Measurements from ENCODE around the gene COX6B2. TPM values are rescaled to one million over a fixed set of nuclear protein-coding genes. Genes with fewer than 3 reads are reported as not detected.
A peak's percentile ranks its signal among the peaks of the same experiment; 100 is the strongest.

Gene COX6B2
- total RNA-seq, 2 experiments from 2014 or later = not detected

DNA sequence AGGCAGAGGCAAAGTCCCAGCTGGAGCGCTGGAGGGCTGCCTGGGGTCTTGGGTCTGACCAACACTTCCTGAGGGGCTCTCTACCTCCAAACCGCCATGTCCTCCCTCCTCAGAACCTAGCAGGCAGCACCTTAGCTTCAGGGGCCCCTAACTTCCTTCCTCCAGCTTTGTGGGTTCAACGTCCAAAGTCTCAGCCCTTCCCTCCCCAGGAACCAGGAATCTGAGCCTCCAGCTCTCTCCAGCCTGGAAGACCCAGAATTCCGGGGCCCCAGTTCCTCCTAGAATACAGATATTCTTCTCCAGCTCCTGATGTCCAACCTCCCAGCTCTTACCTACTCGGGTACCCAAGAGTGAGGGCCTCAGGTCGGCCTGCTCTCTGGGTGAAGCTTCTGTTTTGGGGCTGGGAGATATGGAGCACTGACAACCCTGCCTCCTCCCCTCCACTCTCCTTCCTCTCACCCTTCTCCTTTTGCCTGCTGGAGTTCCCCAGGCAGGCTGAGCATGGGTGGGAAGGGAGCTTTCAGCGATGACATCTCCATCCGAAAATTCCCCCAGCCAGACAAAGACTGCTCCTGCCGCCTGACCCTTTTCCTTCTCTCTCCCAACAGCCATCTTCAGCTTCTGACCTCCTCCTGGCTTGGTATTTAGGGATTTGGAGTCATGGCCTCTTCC lies 32.9 kb downstream of the COX6B2 start:
- no peaks in the 10 kb centered on the region for H3K4me1 Mint-ChIP-seq
- no peak overlapping the region for H3K4me3 Mint-ChIP-seq
- no peaks in the 10 kb centered on the region for H3K36me3 Mint-ChIP-seq
- peaks cover 14% of the 10 kb centered on the region for H3K27me3 Mint-ChIP-seq
- no peak overlapping the region for H3K27ac Mint-ChIP-seq
- no peak for DNase-seq
- no peaks in the 10 kb centered on the region for H3K9me3 Mint-ChIP-seq

GRCh38 chr19:55320844-55321419 lies 33.6 kb downstream of the COX6B2 start:
- DNase-seq = no peak
- Mint-ChIP-seq H3K27me3 (peaks cover 14% of the 10 kb centered on the region), H3K36me3 (no peaks in the 10 kb centered on the region), H3K27ac (no peak overlapping the region), H3K4me3 (no peak overlapping the region), H3K4me1 (no peaks in the 10 kb centered on the region), H3K9me3 (no peaks in the 10 kb centered on the region)

GRCh38 chr19:55319785-55320184 lies 34.7 kb downstream of the COX6B2 start:
- no peak for DNase-seq
- peaks cover 11% of the 10 kb centered on the region for H3K27me3 Mint-ChIP-seq
- no peak overlapping the region for H3K27ac Mint-ChIP-seq
- H3K4me3 Mint-ChIP-seq = no peak overlapping the region
- no peaks in the 10 kb centered on the region for H3K9me3 Mint-ChIP-seq
- no peaks in the 10 kb centered on the region for H3K4me1 Mint-ChIP-seq
- H3K36me3 Mint-ChIP-seq = no peaks in the 10 kb centered on the region

- Mint-ChIP-seq H3K4me3 (no peak overlapping the region), H3K4me1 (no peaks in the 10 kb centered on the region), H3K27ac (no peak overlapping the region), H3K9me3 (no peaks in the 10 kb centered on the region), H3K27me3 (no peaks in the 10 kb centered on the region), H3K36me3 (no peaks in the 10 kb centered on the region)
- no peak for DNase-seq
Measured at GRCh38 chr19:55316646-55317045, 37.9 kb downstream of the COX6B2 start.

GRCh38 chr19:55315956-55316525 lies 38.5 kb downstream of the COX6B2 start:
- no peaks in the 10 kb centered on the region for H3K4me1 Mint-ChIP-seq
- H3K36me3 Mint-ChIP-seq = no peaks in the 10 kb centered on the region
- no peak overlapping the region for H3K4me3 Mint-ChIP-seq
- no peak overlapping the region for H3K27ac Mint-ChIP-seq
- no peaks in the 10 kb centered on the region for H3K9me3 Mint-ChIP-seq
- H3K27me3 Mint-ChIP-seq = no peaks in the 10 kb centered on the region
- DNase-seq = no peak

DNA sequence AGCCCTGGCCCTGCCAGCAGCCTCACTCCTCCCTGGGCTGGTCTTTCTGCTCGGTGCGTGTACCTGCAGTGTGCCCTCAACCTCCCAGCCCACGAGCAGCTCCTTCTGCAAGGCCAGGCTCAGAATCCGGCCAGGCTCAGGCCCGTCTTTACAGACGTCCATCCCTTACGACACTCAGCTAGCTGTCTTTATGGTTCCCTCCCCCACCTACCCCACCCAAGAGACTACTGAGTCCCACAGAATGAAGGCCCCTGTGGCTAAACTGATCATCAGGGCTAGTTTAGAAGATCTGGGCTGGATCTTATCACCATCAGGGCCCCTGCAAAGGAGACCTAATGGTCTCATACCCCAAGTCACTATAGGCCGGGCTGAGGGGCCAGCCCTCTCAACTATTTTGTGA lies 40.1 kb downstream of the COX6B2 start:
- Mint-ChIP-seq H3K36me3 (no peaks in the 10 kb centered on the region), H3K4me3 (no peak overlapping the region), H3K9me3 (no peaks in the 10 kb centered on the region), H3K4me1 (no peaks in the 10 kb centered on the region), H3K27ac (no peak overlapping the region), H3K27me3 (no peaks in the 10 kb centered on the region)
- DNase-seq = no peak

DNA sequence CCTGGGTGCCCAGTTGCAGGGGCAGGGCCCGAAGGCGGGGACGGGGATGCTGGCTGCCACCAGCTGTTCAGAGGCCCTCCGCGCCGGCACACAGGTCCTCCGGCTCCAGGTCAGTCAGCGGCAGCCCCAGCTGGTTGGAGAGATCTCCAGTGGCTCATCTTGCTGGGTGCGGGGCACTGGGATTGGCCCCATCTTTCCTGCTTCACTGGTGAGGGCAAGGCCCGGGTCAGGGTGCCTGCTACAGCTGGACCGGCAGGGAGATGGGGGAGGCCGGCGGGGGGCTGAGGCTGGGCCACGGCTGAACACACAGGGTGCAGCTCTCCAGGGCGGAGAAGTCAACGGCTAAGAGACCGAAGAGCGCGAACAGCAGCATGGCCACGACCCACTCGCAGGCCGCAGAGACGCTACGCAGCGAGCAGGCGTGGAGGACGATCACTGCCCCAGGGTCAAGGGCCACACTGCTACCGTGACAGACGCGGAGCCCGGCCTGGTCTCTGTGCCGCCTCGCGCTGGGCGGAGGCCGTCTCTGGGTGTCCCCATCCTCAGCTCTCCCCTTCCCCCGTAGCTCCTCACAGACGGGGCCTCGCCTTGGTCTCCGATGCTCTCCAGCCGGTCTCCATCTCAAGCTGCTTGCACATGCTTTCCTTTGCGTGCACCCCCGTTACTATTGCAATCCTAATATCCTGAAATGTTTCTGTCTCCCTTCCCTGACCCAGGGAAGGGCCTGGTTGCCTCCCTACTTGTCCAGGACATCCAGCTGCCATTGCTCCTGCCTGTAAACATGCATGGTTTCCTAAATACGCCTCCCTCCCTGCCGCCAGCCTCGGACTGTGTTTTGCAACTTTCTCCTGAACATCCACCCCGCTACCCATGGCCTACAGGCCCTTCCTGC lies 41.7 kb downstream of the COX6B2 start:
- Mint-ChIP-seq H3K4me3 (no peak overlapping the region), H3K9me3 (no peaks in the 10 kb centered on the region), H3K36me3 (no peaks in the 10 kb centered on the region), H3K4me1 (no peaks in the 10 kb centered on the region), H3K27me3 (no peaks in the 10 kb centered on the region), H3K27ac (no peak overlapping the region)
- DNase-seq = no peak

- no peaks in the 10 kb centered on the region for H3K27me3 Mint-ChIP-seq
- no peak overlapping the region for H3K4me3 Mint-ChIP-seq
- no peak overlapping the region for H3K27ac Mint-ChIP-seq
- H3K36me3 Mint-ChIP-seq = no peaks in the 10 kb centered on the region
- H3K4me1 Mint-ChIP-seq = no peaks in the 10 kb centered on the region
- DNase-seq = no peak
- no peaks in the 10 kb centered on the region for H3K9me3 Mint-ChIP-seq
Measured at GRCh38 chr19:55311797-55312196, 42.7 kb downstream of the COX6B2 start.

DNA sequence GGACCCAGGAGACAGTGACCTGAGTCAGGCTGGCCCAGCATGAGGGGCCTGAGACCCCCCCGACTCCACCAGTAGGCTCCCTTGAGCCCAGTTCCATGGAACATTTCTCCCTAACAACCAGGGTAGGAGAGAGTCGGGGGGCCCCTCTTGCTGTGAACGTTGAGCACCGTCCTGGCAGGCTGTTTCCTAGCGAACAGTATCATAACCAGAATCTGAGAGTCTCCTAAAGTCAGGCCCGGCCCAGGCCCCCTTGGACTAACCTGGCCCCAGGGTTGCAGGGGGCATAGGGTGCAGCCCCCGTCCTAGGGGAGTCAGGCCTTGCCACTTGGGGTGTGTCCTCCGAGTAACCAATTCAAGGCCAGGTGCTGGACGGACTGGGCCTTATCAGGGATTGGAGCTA lies 43.1 kb downstream of the COX6B2 start:
- Mint-ChIP-seq H3K4me1 (no peaks in the 10 kb centered on the region), H3K4me3 (no peak overlapping the region), H3K9me3 (no peaks in the 10 kb centered on the region), H3K36me3 (no peaks in the 10 kb centered on the region), H3K27ac (no peak overlapping the region), H3K27me3 (no peaks in the 10 kb centered on the region)
- no peak for DNase-seq

DNA sequence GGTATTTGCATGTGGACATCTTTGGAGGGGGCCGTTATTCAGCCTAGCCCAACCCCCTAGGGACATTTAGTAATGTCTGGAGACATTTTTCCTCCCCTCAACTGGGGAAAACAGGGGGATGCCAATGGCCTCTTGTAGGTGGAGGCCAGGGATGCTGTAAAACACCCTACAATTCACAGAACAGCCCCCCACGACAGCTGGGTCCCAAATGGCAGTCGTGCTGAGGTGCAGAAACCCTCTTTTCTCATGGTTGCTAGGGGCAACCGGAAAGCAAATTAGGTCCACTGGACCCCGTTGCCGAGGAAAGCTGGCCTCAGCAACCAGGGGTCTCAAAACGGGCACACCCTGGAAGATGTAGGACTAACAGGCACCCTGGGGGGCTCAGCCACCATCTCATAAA lies 44.0 kb downstream of the COX6B2 start:
- no peak overlapping the region for H3K27ac Mint-ChIP-seq
- no peaks in the 10 kb centered on the region for H3K4me1 Mint-ChIP-seq
- H3K9me3 Mint-ChIP-seq = no peaks in the 10 kb centered on the region
- H3K27me3 Mint-ChIP-seq = no peaks in the 10 kb centered on the region
- no peak overlapping the region for H3K4me3 Mint-ChIP-seq
- no peak for DNase-seq
- H3K36me3 Mint-ChIP-seq = peaks cover 2% of the 10 kb centered on the region

- Mint-ChIP-seq H3K27ac (no peak overlapping the region), H3K4me3 (no peak overlapping the region), H3K9me3 (no peaks in the 10 kb centered on the region), H3K36me3 (peaks cover 5% of the 10 kb centered on the region), H3K27me3 (no peaks in the 10 kb centered on the region), H3K4me1 (no peaks in the 10 kb centered on the region)
- DNase-seq = no peak
Measured at GRCh38 chr19:55309448-55309847, 45.1 kb downstream of the COX6B2 start.

DNA sequence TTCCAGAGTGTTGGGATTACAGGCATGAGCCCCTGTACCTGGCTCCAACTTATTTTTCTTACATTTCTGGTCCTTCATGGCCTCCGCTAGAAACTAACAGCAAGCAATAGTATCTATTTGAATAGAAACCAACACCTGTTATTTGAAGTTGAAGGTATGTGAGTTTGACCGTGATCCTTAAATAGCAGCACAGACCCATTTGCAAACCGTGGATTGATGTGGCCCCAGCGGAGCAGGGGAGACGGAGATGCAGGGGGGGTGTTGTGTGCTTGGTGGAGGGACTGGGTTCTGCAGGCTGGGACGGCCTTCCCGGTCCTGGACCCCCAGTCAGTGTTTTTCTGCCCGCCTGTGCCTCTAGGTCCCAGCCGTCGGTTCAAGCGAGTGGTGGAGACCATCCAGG lies 46.2 kb downstream of the COX6B2 start:
- no peaks in the 10 kb centered on the region for H3K4me1 Mint-ChIP-seq
- H3K4me3 Mint-ChIP-seq = no peak overlapping the region
- H3K27me3 Mint-ChIP-seq = no peaks in the 10 kb centered on the region
- no peak overlapping the region for H3K27ac Mint-ChIP-seq
- DNase-seq = no peak
- peaks cover 5% of the 10 kb centered on the region for H3K36me3 Mint-ChIP-seq
- no peaks in the 10 kb centered on the region for H3K9me3 Mint-ChIP-seq

- no peak overlapping the region for H3K27ac Mint-ChIP-seq
- peaks cover 5% of the 10 kb centered on the region for H3K36me3 Mint-ChIP-seq
- no peaks in the 10 kb centered on the region for H3K9me3 Mint-ChIP-seq
- peaks cover 4% of the 10 kb centered on the region for H3K4me1 Mint-ChIP-seq
- H3K27me3 Mint-ChIP-seq = no peaks in the 10 kb centered on the region
- no peak overlapping the region for H3K4me3 Mint-ChIP-seq
- DNase-seq = no peak
Measured at GRCh38 chr19:55306712-55307111, 47.8 kb downstream of the COX6B2 start.

- Mint-ChIP-seq H3K36me3 (peaks cover 5% of the 10 kb centered on the region), H3K4me1 (peaks cover 4% of the 10 kb centered on the region), H3K27ac (no peak overlapping the region), H3K9me3 (no peaks in the 10 kb centered on the region), H3K27me3 (no peaks in the 10 kb centered on the region), H3K4me3 (no peak overlapping the region)
- DNase-seq = no peak
Measured at GRCh38 chr19:55305983-55306562, 48.4 kb downstream of the COX6B2 start.

GRCh38 chr19:55305491-55305890 lies 49.0 kb downstream of the COX6B2 start:
- Mint-ChIP-seq H3K27me3 (no peaks in the 10 kb centered on the region), H3K36me3 (peaks cover 5% of the 10 kb centered on the region), H3K9me3 (no peaks in the 10 kb centered on the region), H3K4me1 (peaks cover 4% of the 10 kb centered on the region), H3K27ac (no peak overlapping the region), H3K4me3 (no peak overlapping the region)
- peak; percentile 44 for DNase-seq
